Measurements from ENCODE around the gene PANX2.

Gene PANX2

GRCh38 chr22:50220603-50221409 lies 50.3 kb downstream of the PANX2 start:
- H3K27ac ChIP-seq: no peak overlapping the region
- H3K4me3 ChIP-seq: no peak overlapping the region

- no peak overlapping the region for H3K27ac ChIP-seq
- no peak overlapping the region for H3K4me3 ChIP-seq
These were observed 51.1 kb downstream of the PANX2 start for GRCh38 chr22:50221410-50222300.

GRCh38 chr22:50222508-50222907 lies 52.0 kb downstream of the PANX2 start:
- Histone ChIP-seq H3K27ac (no peak overlapping the region), H3K4me3 (no peak overlapping the region)

DNA sequence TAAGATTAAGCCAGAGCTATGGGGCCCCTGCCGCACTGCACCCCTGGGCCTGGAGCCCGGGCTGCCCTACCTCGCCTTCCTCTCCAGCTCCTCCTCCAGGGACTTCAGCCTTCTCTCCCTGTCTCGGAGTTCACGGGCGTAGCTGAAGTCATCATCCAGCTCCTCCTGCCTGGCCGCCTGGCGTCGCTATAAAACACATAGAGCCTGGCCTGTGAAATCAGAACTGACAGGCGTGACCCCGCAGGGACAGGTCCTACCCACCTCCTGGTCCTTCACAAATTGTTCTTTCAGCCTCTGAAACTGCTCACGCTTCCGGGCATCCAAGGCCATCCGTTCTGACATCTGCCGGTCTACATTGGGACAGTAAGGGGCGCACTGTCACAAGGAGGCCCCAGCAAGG lies 53.5 kb downstream of the PANX2 start:
- Histone ChIP-seq H3K27ac (no peak overlapping the region), H3K4me3 (no peak overlapping the region)

GRCh38 chr22:50225200-50225969 lies 54.9 kb downstream of the PANX2 start:
- Histone ChIP-seq H3K27ac (no peak overlapping the region), H3K4me3 (no peak overlapping the region)

GRCh38 chr22:50226063-50226874 lies 55.7 kb downstream of the PANX2 start:
- Histone ChIP-seq H3K27ac (no peak overlapping the region), H3K4me3 (no peak overlapping the region)

DNA sequence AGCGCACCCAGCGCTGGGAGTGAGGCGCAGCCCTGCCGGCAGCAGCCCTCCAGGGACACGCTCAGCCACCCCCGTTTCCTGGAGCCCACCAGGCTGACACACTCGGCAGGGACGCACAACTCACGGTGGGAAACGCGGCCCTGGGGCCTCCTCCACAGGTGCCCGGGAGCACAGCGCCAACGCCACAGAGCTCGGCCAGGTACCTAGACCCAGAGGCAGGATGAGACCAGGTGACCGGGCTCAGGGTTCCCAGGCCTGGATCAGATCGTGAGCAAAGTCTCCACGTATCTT lies 56.3 kb downstream of the PANX2 start:
- no peak overlapping the region for H3K4me3 ChIP-seq
- no peak overlapping the region for H3K27ac ChIP-seq

- Histone ChIP-seq H3K4me3 (no peak overlapping the region), H3K27ac (no peak overlapping the region)
These were observed 57.2 kb downstream of the PANX2 start for GRCh38 chr22:50227579-50228215.

GRCh38 chr22:50228366-50228765 lies 57.8 kb downstream of the PANX2 start:
- H3K27ac ChIP-seq: no peak overlapping the region
- no peak overlapping the region for H3K4me3 ChIP-seq

GRCh38 chr22:50229370-50229769 lies 58.8 kb downstream of the PANX2 start:
- H3K27ac ChIP-seq: no peak overlapping the region
- no peak overlapping the region for H3K4me3 ChIP-seq
